ENCODE measurements around the gene INPP5J.

INPP5J gene

GRCh38 chr22:31124290-31124689 is 1.5 kb downstream of the INPP5J start:
- DNase-seq (ENCODE audit: low read depth in 3 of 3): no peak

DNA sequence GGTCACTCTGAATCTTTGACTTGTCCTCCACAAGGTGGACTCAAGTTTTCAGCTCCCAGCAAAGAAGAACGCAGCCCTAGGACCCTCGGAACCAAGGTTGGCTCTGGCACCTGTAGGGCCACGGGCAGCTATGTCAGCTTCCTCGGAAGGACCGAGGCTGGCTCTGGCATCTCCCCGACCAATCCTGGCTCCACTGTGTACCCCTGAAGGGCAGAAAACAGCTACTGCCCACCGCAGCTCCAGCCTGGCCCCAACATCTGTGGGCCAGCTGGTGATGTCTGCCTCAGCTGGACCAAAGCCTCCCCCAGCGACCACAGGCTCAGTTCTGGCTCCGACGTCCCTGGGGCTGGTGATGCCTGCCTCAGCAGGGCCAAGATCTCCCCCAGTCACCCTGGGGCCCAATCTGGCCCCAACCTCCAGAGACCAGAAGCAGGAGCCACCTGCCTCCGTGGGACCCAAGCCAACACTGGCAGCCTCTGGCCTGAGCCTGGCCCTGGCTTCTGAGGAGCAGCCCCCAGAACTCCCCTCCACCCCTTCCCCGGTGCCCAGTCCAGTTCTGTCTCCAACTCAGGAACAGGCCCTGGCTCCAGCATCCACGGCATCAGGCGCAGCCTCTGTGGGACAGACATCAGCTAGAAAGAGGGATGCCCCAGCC is 2.2 kb downstream of the INPP5J start:
- DNase-seq (ENCODE audit: low read depth in 3 of 3): no peak

- no peak for DNase-seq (ENCODE audit: low read depth in 3 of 3)
Observed at GRCh38 chr22:31125521-31126117, 2.9 kb downstream of the INPP5J start.

DNA sequence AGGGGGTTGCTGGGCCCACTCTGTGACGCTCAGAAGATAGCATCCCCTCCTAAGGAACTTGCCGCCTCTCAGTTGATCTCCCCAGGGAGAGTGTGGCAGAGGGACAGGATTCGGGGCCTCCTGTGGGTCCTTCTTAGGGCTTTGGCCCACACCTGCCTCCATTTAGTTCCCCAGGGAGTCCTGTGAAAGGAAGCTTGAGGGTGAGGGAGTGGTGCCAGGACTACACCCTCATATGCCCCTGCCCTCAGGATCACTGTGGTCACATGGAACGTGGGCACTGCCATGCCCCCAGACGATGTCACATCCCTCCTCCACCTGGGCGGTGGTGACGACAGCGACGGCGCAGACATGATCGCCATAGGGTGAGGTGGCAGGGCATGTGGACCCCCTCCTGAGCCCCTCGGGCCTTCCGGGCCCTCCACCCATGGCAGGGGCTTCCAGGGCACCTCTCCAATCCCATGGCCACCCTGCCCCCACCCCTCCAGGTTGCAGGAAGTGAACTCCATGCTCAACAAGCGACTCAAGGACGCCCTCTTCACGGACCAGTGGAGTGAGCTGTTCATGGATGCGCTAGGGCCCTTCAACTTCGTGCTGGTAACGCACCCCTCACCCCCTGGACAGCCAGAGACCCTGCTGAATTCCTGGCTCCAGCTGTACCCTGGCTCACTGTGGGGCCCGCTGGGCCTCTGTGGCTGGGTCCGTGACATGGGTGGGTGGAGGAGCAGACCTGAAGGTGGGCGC is 3.5 kb downstream of the INPP5J start:
- DNase-seq (ENCODE audit: low read depth in 3 of 3): no peak

DNA sequence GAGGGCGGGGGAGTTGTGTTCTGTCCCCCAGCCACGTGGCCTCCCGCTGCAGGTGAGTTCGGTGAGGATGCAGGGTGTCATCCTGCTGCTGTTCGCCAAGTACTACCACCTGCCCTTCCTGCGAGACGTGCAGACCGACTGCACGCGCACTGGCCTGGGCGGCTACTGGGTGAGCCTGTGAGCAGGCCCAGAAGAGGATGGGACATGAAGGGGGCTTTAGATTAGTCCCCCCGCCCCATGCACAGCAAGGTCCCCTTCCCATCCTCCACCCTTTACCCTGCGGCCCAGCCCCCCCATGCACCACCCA is 4.1 kb downstream of the INPP5J start:
- DNase-seq (ENCODE audit: low read depth in 3 of 3): no peak

DNA sequence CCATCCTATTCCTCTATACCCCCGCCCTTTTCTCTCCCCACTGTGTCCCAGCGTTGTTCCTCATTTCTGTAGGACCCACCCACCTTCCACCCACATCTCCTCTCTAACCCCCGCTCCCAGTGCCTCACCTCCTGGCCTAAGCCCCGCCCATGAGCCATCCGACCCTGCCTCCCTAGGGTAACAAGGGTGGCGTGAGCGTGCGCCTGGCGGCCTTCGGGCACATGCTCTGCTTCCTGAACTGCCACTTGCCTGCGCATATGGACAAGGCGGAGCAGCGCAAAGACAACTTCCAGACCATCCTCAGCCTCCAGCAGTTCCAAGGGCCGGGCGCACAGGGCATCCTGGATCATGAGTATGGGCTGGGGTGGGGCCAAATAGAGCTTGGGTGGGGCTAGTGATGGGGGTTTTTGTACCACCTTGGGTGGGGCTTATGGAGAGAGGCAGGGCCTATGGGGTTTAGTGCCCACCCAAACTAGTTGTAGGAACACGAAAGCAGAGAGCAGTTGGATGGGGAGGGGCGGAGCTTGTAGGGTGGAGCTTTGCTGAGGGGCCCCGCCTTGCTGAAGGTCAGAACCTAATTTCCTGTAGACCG is 4.5 kb downstream of the INPP5J start:
- no peak for DNase-seq (ENCODE audit: low read depth in 3 of 3)

GRCh38 chr22:31128156-31128555 is 5.4 kb downstream of the INPP5J start:
- no peak for DNase-seq (ENCODE audit: low read depth in 3 of 3)

DNA sequence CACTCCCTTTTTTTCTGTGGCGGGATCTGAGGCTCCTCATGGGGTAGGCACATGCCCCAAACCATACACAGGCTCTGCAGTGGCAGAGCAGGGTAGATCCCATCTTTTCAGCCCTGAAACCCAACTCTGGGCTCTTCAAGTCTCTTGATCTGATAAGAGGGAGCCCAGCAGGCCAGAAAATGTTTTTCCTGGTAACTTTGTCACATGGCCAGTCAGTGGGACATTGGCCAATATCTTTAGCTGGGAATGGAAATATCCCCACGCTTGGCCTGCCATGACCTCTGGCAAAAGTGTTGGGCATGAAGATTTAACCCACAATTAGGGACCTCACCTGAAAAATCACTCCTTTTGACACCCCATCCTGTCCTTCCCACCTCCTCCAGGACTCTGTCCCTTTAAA is 8.1 kb downstream of the INPP5J start:
- DNase-seq (ENCODE audit: low read depth in 3 of 3): no peak

GRCh38 chr22:31133911-31134310 is 11.1 kb downstream of the INPP5J start:
- no peak for DNase-seq (ENCODE audit: low read depth in 3 of 3)

DNA sequence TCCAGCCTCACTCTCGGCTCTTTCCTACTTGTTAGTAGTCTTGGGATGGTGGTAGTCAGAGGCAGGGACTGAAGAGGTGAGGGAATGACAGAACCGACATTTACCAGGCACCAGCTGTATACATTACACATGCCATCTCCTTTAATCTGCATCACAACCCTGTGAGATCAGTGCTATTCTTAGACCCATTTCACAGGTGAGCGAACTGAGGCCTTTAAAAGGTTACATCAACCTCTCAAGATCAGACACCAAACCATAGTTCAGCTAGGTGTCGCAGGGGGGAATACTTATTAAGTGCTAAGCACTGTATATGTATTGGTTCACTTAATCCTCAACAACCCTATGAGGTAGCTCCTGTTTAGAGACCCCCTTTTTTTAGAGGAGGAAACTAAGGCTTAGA is 11.9 kb downstream of the INPP5J start:
- no peak for DNase-seq (ENCODE audit: low read depth in 3 of 3)

DNA sequence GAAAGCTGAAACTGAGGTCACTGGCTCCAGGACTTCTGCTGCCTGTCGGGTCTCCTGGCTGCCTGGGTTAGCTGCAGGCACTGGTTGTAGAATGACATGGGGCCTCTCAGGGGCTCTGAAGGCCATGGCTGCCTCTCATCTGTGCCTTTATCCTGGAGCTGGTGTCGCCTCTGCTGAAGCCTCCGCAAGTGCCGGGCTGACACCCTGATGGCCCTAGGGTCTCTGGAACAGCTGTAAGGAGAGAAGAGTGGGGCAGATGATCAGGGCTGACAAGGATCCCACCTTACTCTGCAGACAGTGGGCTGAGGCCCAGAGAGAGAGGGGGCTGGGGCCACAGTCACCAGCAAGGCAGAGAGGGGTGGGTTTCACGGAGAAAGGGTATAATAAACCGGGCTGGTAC is 12.9 kb downstream of the INPP5J start:
- no peak for DNase-seq (ENCODE audit: low read depth in 3 of 3)

- no peak for DNase-seq (ENCODE audit: low read depth in 3 of 3)
Observed at GRCh38 chr22:31136155-31136554, 13.4 kb downstream of the INPP5J start.

DNA sequence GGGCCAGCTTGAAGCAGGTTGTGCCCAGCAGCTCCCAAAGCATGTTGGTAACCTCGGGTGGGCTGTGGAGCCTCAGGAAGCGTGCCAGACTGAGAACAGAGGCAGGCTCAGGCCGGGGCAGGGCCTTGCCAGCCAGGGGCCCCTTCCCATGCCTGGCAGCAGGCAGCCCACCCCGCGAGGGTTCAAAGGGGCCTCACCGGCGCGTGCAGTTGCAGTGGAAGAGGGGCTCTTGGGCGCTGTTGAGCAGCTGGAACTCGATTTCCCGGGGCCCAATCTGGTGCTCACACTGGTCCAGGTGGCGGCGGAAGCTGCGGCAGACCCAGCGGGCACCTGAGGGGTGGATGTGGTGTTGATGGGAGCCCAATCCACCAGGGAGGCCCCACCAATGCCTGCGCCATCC is 13.9 kb downstream of the INPP5J start:
- DNase-seq (ENCODE audit: low read depth in 3 of 3): no peak

GRCh38 chr22:31137721-31138120 is 15.0 kb downstream of the INPP5J start:
- no peak for DNase-seq (ENCODE audit: low read depth in 3 of 3)

- no peak for DNase-seq (ENCODE audit: low read depth in 3 of 3)
Observed at GRCh38 chr22:31138126-31138525, 15.4 kb downstream of the INPP5J start.

- no peak for DNase-seq (ENCODE audit: low read depth in 3 of 3)
Observed at GRCh38 chr22:31139066-31139465, 16.3 kb downstream of the INPP5J start.

GRCh38 chr22:31139866-31140716 is 17.3 kb downstream of the INPP5J start, which contains the start of gene PLA2G3:
Gene PLA2G3, minus strand, starts transcription at chr22:31140508. Its CDS starts 154 bp downstream, at chr22:31140354.
- no peak for DNase-seq (ENCODE audit: low read depth in 3 of 3)

- DNase-seq (ENCODE audit: low read depth in 3 of 3): no peak
Observed at GRCh38 chr22:31140746-31141145, 18.0 kb downstream of the INPP5J start.

GRCh38 chr22:31141551-31141950 is 18.8 kb downstream of the INPP5J start:
- DNase-seq (ENCODE audit: low read depth in 3 of 3): no peak

GRCh38 chr22:31142285-31142684 is 19.5 kb downstream of the INPP5J start:
- DNase-seq (ENCODE audit: low read depth in 3 of 3): no peak

DNA sequence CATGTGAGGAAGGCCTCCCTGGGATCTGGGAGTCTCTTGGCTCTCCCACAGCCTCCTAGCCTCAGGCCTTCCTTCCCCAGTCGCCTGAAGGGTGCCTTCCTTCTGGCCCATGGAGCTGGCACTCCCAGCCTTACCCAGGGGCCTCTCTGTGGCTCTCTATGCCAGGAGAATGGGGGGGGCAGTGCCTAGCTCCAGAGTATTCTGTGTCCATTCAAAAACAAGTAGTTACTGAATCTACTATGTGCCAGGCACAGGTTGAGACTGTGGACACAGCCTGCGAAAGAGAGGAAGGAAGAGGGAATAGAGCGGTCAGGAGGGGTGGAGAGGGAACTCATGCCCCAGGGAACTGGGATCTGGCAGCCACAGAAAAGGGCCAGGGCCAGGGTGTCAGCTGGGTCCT is 20.3 kb downstream of the INPP5J start:
- DNase-seq (ENCODE audit: low read depth in 3 of 3): no peak

DNA sequence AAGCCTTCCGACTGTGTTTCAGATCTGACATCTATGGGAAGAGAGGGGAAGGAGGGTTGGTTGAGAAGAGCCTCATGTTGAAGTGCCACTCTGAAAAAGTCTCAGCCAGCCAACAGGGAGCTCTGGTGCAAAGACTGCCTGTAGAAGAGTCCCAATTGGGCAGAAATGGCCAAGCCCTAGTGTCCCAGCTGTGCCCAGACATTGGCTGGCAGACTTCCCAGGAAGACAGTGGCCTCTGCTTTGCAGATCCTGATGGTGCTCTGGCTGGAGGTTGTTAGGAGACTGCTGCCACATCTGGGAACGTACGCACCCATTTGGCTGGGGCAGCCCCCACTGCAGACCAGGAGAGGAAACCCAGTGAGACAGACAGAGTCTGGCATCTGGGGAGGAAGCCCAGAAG is 20.8 kb downstream of the INPP5J start:
- DNase-seq (ENCODE audit: low read depth in 3 of 3): no peak

All from stimulated activated CD4-positive, alpha-beta T cell treated with anti-CD3 and anti-CD28 coated beads, TNF-alpha, amount 100 ng/mL, for 48 hours (primary cell).